ENCODE data around the gene SLC1A3.

The SLC1A3 gene

DNA sequence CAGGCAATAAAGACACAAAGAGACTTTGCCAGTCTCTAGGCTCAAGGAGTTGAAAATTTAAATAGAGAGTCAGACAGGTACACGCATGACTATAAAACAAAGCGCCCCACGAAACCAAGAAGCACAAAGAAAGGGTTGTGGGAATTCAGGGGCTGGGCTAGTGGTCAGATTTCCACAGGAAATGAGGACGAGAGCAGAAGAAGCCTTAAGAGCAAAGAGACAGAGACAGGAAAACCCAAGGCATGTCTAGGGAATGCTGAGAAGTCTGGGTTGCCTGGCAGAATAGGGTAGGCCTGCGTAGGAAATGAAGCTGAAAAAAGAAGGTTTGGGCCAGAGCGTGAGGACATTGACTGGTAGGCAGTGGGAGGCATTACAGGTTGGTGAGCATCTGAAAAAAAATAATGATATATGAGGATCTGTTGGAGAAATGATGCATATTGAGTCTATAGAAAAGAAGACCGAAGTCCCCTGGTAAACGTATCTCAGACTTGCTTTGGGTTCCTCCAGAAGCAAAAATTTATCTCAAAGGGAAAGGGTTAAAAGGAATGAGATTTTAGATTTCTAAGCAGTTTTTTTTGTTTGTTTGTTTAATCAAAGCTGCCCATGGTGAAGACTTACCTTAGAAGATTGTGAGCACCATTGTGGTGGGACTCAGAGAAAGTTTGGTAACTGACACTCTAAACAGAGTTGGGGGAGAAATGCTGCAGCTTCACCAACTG is 51.8 kb downstream of the SLC1A3 start:
- DNase-seq = no peak

DNA sequence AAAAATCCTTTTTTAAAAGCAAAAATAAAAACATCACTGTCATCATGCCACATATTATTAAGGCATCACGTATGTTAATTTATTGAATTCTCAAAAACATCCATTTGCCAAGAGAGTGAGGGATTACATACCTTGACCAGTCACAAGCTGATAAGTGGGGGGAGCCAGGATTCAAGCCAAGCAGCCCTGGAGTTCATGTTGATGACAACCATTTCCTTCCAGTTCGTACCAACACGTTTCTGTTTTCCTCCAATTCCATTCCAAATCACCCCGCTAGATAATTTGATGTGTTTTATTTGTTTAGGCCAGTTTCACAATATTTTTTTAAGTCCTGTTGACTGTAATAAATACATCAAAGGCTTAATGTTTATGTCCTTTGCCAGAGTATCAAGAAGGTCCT is 53.0 kb downstream of the SLC1A3 start:
- no peak for DNase-seq

DNA sequence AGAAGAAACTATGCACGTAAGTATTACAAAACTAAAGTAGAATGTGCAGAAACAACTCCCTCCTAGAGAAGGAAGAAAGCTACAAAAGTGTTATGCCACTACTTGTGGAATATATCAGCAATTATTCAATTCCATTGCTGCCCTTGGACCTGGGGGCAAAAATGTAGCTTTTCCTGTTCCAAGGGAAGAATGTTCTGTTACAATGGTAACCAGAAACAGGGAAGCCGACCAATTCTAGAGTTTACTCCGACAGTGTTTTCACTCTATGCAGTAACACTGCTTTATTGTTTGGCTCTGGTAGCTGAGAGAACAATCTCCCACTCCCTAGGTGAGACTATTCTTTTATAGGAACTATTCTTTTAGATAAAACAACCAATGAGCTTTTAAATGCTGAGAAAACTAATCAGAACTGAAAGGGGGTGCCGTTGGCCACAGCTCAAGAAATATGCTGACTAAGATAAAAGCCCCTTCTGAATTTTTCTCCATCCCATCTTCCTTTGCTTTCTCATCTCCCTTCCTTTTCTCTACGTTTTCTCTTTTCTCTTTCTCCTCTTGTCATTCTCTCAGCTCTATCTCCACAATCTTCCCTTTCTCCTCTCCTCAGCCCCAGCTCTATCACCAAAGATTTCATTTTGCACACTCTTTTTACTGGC is 54.1 kb downstream of the SLC1A3 start:
- no peak for DNase-seq

DNA sequence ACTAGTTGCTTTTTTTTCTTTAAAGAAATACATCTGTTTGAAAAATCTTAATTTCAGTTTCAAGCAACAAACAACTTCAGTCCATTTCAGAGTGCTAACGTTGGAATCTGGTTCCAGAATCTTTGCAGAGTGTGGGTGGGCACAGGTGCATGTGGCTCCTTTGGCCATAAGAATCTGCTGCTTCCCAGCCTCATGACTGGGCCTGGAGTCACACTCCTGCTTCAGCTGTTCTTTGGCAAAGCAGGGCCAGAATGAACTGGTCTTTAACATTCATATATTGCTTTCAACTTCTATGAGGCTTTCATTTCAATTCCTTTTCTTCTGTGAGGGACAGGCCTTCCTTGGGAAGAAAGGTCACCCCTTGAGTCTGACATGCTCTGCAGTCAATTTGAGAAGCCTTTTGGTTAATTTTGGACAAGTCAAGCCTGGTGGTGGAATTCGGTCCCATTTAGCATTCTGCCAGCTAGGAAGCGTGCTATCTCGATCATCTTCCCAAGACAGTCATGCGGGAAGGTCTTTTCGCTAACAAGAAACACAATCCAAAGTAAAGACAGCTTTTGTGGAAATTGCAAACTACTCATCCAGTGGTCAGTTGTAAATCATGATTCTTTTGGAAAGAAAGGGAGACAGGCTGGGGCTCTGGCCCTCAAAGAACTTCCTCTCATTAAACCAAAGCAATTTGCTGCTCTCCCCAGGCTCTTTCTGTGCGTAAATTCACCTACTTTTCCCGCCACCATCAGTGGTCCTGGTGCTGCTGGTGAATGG is 55.2 kb downstream of the SLC1A3 start:
- no peak for DNase-seq

DNA sequence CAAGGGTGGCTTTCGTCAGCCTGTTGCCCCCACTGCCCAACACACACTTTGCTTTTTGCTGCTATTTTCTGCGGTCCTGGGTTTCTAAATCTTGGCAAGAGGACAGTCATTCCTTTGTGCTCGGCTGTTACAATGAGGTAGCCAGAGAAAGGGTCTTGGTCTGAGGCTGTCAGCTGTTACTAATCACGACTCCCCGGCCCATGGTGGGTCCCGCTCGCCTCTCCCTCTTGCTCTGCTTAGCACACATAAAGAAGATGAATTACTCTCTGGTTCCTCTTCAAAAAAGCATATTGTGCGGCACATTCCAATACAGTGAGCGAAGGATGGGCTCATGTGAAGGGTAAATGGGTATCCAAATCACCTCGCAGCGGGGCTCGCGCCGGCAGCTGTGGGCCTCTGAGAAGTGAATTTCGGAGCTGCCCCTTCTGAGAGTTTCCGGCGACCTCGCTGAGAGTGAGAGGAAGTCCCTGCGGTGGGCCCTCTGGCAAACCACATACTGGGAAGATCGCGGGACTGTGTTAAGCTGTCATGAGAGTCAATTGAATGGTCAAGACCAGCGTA is 56.0 kb downstream of the SLC1A3 start:
- no peak for DNase-seq

DNA sequence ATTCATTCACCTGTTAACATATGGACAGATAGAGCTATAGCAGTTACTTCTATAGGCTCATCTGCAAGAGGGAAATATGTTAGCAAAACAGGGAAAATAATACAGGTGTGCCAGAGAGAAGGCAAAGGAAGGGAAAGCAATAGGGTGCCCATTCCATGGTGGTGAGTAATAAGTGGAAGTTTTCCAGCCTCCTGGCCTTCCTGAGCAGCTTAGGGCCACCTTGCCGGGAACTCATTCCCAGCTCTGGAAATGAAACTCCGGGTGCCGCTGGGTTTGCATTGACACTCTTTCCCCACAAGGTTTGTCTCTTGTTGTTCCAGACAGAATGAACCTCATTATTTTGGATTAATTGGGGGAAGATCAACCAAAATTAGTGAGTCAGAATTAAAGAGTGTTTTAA is 58.4 kb downstream of the SLC1A3 start:
- DNase-seq = no peak

DNA sequence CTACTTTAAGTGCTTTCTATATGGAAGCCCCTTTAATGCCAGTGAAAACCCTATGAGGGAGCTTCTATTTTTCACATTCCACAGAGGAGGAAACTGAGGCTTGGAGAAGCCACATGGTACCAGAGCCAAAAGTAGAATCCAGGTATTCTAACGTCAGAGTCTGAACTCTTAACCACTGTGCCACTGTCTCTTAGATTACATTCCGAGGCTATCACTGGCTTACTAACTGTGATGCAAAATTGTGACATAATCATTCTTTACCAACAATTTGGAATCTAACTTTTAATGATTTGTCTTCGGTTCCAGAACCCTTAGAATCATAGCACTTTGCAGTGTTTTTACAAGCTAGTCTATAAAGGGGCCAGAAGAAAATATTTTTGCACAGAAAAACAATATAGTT is 59.2 kb downstream of the SLC1A3 start:
- DNase-seq = no peak

DNA sequence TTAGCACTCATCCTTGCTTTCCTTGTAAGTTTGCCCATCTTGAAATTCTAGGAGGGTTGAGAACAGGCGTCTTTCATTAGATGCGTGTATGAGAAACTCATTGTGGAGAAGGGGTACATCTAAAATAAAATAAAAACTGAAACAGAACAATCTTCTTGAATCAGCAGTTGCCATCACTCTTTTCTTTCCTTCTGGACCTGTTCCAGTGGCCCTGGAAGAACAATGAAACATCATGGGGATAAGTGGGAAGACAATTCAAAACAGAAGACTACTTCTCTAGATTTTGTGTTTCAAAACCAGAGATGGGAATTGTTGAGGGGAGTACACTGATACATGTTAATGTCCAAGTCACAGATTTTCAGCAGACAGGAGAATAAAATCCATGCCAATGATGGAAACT is 59.9 kb downstream of the SLC1A3 start:
- DNase-seq = no peak

DNA sequence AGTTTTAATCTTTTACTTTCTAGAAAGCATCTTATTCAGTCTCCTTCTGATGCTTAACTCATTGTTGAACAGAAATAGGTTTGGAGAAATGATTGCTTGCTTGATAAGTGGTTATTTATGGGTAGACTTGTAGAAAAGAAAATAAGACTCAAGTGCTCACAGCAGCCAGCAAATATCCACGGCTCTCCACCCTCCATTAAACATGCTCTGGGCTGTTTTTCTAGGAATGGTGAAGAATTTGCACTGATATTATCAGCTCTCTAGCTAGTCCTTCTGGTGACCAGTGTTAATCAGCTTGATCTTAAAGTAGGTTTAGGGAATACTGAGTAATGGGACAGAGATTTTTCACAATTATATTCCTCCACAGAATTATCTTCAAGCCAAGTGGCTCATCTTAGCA is 60.6 kb downstream of the SLC1A3 start:
- no peak for DNase-seq

DNA sequence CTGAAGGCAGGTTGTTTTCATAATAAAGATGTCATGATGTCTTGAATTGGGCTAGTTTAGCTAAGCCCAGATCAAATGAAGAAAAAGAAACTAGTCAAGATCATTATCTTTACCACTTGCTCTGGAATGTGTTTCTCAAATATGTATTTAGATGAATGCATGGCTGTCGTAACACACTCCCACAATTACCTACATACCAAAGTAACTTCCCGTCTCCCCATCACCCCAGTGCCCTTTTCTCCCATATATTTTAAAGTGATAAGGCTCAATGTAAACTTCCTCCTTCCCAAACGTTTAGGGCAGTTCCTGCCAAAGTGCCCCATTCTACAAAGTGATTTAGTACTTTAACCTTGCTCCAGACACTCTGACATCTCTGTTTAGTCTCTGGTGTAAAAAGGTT is 61.4 kb downstream of the SLC1A3 start:
- DNase-seq = no peak

DNA sequence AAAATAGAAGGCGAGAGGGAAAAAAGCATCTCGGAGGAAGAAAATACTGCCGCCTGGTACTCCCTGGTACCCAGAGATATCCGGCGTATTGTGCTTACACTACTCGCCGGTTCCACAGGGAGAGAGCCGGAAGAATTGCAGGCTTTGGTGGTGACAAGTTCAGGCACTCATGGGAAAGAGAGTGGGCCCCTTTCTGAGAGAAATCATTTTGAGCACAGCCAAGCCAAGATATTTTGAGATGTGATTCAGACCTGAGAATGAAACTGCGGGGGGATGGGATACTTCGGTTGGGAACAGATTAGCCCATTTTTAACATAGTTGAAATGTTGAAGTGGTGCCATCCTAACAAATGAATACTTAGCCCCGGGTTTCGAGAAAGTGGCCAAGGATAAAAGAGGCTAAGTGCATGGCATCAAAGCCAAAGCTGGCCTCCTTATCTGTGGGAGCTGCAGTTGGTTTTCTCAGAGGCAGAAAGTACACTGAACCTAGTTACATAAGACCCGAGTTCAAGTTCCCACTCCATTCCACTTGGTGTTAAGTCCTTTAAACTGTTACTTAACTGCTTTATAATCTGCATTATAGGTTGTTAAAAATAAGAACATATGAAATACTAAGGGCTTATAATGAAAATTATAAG is 62.7 kb downstream of the SLC1A3 start:
- no peak for DNase-seq

DNA sequence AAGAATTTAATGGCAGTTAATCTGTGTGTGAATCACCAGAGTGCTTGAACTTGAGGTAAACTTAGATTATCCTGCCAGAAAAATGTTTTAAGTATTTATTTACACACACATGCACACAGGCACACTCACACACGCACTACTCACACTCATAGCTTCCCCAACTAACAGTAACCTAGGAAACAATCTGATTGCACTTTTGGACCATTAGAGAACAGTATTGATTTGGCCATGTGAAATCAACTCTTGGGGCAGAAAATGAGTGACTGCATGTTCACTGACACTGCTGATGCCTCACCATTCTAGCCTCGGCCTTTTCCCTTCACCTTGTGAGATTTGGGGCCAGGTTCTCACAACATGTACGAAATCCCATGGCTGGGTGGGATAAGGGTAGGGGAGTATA is 64.1 kb downstream of the SLC1A3 start:
- DNase-seq = no peak

DNA sequence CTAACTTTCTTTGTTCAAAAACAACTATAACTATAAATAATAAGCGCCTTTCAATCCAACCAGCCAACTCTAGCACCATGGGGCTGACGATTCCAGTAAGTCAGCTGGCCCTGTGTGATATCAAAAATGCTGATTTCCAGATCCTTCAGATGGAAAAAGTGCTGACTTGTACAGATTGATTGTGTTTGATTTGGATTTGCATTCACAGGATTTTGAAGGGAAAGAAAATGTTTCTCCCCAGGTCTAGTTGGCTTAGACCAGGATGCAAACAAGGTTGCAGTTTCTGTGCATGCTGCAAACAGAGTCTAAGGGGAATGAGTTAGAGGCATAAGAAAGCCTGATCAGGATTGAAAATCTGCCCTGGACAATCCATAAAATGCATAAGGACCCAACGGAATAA is 68.9 kb downstream of the SLC1A3 start:
- no peak for DNase-seq

DNA sequence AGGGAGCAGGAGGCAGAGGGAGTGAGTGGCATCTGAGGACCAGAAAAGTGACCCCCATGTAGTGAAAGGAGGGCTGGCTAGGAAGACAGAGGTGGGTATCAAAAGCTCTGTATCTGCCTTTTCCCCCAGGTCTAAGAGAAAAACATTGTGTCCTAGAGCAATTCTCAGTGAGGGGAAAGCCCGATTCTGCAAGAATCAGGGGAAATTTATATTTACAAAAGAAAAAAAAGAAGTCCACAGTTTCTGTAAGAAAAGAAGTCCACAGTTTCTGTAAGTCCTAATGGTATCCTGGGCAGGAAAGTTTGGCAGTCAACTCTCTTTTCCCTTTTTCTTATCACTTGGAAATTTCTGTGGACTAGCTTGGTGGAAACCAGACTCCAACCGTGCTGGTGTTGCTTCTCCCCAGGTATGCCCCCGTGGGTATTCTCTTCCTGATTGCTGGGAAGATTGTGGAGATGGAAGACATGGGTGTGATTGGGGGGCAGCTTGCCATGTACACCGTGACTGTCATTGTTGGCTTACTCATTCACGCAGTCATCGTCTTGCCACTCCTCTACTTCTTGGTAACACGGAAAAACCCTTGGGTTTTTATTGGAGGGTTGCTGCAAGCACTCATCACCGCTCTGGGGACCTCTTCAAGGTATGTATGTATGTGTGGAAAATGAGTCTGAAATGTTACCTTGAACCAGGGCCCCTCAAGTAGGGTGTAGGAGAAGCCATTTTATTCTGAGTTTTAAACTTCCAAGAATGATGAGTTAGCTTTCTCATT is 73.0 kb downstream of the SLC1A3 start:
- peak; percentile 92 for DNase-seq

DNA sequence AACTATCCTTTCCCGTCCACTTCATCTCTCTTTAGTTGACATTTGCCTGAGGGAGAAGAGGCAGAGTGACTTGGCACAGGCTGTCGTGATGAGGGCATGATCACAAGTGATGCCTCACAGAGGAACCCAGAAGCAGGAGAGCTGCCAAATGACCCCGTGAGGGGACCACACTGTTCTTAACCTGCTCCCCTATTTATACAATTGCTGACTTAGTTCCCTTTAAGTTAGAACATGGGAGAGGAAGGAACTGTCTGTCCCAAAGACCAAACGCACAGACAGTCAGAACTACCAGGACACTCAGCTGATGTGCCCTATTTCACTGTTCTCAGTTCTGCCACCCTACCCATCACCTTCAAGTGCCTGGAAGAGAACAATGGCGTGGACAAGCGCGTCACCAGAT is 73.7 kb downstream of the SLC1A3 start:
- peak; percentile 81 for DNase-seq

DNA sequence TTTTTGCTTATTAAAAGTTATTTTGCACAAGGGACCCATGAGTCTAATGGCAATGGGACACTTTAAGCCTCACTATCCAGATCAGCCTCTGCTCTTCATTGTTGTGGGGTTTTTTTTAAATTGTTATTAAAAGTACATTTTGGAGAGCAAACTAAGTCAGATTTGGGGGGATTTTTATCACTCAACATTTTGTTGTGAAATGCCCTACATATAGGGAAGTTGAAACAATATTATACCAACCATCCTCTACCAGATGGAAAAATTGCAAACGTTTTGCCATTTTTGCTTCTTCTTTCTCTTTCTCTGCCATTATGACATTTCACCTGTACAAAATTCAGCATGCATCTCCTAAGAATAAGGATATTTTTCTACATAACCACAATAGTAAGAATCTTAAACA is 75.3 kb downstream of the SLC1A3 start:
- DNase-seq = peak; percentile 76

DNA sequence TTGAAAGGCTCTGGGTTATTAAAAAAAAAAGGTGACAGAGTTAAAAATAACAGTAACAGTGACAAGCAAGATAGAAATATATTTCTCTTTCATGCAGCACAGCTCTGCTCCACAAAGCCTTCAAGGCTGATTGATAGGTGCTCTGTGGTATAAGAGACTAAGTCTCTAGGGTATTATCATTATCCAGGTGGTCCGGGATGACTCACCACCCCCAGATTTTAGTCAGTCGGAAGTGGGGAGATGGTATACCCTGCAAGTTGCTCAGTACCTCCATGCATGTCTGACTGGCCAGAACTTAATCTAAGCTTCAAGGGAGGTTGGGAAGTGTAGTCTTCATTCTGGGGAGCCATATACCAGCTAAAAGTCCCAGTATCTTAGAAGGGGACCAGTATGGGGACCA is 76.1 kb downstream of the SLC1A3 start:
- no peak for DNase-seq

DNA sequence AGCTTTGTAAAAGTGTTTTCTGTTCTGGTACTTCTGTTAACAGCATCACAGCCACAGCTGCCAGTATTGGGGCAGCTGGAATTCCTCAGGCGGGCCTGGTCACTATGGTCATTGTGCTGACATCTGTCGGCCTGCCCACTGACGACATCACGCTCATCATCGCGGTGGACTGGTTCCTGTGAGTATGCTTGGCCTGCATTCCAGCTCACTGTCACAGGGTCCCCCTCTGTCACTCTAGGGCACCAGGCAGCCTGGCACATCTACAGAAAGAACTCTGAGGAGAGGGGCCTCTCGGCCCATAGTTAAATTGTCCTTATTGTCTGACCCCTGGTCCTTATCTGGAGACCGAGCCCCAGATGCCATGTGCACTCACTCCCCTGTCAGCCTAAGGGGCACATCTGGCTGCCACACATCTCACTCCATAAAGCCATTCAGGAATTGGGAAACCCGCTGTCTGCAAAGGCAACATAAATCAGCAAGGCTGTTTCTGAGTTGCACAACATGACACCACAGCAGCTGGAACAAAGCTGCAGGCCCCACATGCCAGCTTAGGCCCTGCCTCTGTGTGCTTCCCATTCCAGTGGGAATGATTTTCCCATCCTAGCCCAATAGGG is 77.5 kb downstream of the SLC1A3 start:
- peak; percentile 68 for DNase-seq

DNA sequence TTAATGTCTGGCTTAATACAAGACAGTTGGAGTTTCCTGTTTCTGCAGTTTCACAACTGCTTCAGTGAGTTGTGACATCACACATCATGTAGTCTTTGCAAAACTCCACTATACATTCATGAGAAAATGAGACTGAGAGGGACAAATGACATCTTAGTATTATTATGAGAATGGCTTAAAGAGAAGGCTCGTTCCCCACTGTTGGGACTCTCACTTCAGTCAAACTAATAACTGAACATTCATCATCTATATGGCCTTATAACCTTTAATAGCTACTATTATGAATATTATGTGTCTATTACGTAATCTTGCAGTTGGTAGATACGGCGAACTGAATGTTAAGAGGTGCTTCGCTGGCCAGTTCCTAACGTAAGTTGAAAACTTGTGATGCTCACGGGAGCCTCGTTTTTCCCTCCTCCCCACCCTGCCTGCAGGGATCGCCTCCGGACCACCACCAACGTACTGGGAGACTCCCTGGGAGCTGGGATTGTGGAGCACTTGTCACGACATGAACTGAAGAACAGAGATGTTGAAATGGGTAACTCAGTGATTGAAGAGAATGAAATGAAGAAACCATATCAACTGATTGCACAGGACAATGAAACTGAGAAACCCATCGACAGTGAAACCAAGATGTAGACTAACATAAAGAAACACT is 79.4 kb downstream of the SLC1A3 start:
- DNase-seq = peak; percentile 96

DNA sequence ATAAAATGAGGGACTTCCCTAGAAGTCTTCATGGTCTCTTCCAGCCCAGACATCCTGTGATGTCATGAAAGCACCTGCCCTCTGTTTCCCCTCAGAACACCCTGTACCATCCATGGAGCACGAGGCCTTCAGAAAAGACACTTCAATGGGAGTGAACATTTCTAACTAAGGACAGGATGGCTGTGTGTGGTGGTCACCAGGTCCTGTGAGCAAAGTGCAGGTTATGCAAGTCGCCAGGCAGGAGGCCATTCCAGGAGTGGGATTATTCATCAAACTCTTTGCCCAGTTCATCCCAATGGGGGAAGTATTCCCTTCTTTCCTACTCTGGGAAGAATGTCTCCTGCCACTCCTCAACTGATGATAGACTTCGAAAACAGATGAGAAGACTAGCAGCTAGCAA is 80.5 kb downstream of the SLC1A3 start:
- no peak for DNase-seq

DNA sequence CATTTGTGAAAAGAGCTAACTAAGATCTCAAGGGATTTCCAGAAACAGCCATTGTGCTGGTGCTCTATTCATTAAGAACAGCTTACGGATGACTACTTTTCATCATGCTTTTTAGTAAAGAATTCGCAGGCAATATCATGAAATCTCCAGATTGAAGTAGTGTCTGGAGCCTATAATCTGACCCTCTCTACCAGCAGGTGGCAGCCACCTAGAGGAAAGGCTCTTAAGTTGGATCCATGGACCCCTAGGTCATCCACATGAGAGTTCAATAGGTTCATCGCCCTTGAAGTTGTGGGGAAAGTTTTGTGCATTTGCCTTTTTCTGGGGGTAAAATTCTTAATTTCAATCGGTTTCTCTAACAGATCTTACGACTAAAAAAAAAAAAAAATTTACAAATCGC is 82.3 kb downstream of the SLC1A3 start:
- DNase-seq = peak; percentile 45

DNA sequence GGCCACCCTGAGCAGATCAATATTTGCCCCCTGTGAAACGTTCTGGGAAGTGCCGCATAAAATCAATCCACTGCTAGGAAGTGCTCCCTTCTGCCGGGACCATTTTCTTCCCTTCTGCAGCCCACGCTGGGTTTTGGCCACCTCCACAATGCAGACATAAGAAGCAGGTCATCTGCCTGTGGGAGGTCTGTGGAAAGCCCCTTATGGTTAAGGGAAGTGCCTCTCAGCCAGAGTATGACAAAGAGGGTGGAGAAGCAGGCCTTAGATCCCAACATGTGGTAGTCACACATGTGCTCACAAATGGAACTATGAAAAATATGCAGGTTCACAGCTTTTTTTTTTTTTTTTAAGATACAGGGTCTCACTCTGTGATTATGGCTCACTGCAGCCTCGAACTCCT is 82.8 kb downstream of the SLC1A3 start:
- peak; percentile 97 for DNase-seq

Data from inflammatory macrophage treated with lipopolysaccharide for 4 hours (primary cell).